CD4-positive, alpha-beta T cell treated with Interleukin-1 beta for 1 hour (primary cell): Measurements from ENCODE around the gene ADM5.
"Not testable (repeated sequence)": the region's sequence is repeated elsewhere in the genome, so short reads cannot be mapped to it uniquely, and the experiment has no call there.

Experiments used
- DNase-seq, 2 donors: peaks; one replicate each; pipeline ENCODE4 v3.0.0-alpha.2; 2020 to 2022

Gene ADM5

GRCh38 chr19:49704888-49705642 lies 15.7 kb downstream of the ADM5 start:
- no peak for DNase-seq

GRCh38 chr19:49705919-49706318 lies 16.5 kb downstream of the ADM5 start:
- no peak for DNase-seq

GRCh38 chr19:49710372-49710951 lies 21.1 kb downstream of the ADM5 start:
- no peak for DNase-seq

GRCh38 chr19:49712397-49712859 lies 23.0 kb downstream of the ADM5 start:
- no peak for DNase-seq

- no peak for DNase-seq
These were observed 23.9 kb downstream of the ADM5 start for GRCh38 chr19:49713236-49713845.

- DNase-seq = no peak
These were observed 26.8 kb downstream of the ADM5 start for GRCh38 chr19:49716154-49716553.

GRCh38 chr19:49718511-49718910 lies 29.1 kb downstream of the ADM5 start:
- no peak for DNase-seq

GRCh38 chr19:49718991-49719390 lies 29.6 kb downstream of the ADM5 start:
- DNase-seq = no peak

GRCh38 chr19:49719420-49719819 lies 30.0 kb downstream of the ADM5 start:
- DNase-seq = not testable (repeated sequence)

- DNase-seq = no peak
These were observed 38.0 kb downstream of the ADM5 start for GRCh38 chr19:49727217-49728030.

GRCh38 chr19:49730166-49730565 lies 40.8 kb downstream of the ADM5 start:
- no peak for DNase-seq

GRCh38 chr19:49738268-49738667 lies 48.9 kb downstream of the ADM5 start:
- no peak for DNase-seq

GRCh38 chr19:49739098-49739497 lies 49.7 kb downstream of the ADM5 start:
- no peak for DNase-seq

GRCh38 chr19:49739933-49740332 lies 50.5 kb downstream of the ADM5 start:
- no peak for DNase-seq
